GM19035 (cell line): Measurements from ENCODE around the gene NR2E1.

ENCODE experiments used
- ATAC-seq: cut with Tn5 transposase; IDR thresholded peaks from one replicate; pipeline ENCODE4 v1.9.1; 2021; ENCODE audit not compliant: unreplicated experiment

The NR2E1 gene

GRCh38 chr6:108165714-108166663 is at the start of gene NR2E1:
Gene NR2E1 (plus strand): TSS chr6:108166022. CDS start chr6:108166766, 744 bp downstream.
- no peak for ATAC-seq

- no peak for ATAC-seq
Measured at GRCh38 chr6:108116546-108117426, 49.0 kb upstream of the NR2E1 start.

DNA sequence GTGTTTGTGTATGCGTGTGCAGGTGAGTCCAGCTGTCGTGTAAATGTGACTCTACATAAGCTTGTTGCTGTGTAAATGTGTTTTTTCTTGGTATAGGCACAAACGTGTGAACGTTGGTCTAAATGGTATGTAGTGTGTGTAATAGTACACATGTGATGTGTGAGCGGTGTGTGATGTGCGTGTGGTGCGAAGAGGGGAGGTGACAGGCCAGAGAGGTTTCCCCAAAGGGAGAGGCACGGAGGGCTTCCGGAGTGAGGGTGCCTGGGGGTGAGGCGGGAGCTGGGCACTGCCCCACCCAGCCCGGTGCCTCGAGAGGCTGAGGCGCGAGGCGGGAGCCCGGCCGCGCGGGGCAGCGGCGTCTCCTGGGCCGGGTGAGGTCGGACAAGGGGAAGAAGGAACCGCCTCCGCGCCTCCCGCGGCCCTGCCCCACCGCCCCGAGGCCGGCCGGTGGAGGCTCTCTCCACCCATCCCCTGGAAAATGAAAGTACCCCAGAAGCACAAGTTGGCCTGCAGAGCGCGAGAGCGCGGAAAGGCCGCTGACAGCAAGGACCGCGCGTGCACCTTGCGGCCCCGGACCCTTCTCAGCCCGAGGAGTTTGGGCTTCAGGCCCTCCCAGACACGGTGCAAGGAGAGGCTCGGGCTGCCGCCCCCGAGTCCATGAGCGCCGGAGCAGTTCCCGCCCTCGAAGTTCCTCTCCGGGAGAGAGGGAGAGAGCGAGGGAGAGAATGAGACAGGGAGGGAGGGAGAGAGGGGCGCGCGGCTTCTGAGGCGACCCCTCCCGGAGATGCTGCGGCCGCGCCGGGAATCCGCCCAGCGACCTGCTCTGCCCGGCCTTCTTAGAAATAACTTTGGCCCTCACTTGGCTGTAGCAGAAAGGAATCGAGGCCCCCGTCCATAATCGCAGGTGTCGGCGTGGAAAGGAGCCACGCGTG is 48.1 kb upstream of the NR2E1 start:
- no peak for ATAC-seq

DNA sequence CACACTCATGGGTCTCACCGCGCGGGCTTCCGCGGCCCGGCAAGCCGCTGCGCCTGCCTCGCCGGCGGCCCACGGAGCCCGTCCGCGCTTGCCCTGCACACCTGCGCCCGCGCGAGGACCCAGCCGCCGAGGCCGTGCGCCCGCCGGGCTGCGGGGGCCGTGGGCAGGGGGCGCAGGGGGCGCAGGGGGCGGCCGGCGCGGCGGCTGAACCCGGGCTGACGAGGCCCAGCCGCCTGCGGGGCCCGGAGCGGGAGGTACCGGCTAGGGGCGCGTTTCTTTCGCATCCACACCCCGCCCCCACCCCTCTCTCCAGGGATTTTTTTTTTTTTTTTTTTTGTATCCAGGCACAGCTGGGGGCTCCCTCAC is 47.5 kb upstream of the NR2E1 start:
- no peak for ATAC-seq

GRCh38 chr6:108118810-108119768 is 46.7 kb upstream of the NR2E1 start:
- no peak for ATAC-seq

DNA sequence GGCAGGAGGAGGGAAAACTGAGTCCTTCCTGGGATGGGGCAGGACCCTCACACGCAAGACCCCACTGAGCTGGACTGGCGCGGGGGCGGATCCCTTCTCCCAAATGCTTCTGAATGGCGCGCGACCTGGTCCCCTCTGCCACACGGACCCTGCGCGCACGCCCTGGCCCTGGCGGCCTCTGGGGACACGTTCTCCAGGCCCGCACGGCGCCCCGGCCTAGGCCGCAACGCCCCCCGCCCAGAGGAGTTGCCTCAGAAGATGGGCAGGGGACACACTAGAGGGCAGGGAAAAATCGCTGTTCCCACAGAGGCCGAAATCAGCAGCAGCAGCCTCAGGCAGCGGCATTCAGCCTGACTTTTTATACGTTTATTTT is 46.1 kb upstream of the NR2E1 start:
- ATAC-seq, result no peak

- ATAC-seq, result no peak
Measured at GRCh38 chr6:108120311-108120710, 45.5 kb upstream of the NR2E1 start.

DNA sequence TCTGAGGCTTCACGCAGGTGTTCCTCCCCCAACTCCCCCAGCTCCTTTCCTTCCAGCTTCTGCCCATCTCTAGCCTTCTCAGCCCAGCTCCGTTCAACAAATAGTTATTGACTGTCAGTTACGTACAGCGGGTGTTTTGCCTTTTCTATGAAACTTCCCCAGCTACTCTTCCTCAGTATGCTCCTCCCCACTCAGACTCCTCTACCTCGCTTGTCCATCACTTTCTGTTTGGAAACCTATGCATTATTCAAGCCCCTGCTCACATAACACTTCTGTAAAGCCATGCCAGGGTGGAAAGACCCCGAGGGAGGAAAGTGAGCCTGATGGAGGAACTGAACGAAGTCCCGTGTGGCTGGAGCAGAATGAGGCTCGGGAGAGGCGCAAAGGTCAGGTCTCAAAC is 44.2 kb upstream of the NR2E1 start:
- ATAC-seq, result no peak

- no peak for ATAC-seq
Measured at GRCh38 chr6:108123481-108123929, 42.3 kb upstream of the NR2E1 start.

- ATAC-seq, result no peak
Measured at GRCh38 chr6:108123946-108124345, 41.9 kb upstream of the NR2E1 start.

DNA sequence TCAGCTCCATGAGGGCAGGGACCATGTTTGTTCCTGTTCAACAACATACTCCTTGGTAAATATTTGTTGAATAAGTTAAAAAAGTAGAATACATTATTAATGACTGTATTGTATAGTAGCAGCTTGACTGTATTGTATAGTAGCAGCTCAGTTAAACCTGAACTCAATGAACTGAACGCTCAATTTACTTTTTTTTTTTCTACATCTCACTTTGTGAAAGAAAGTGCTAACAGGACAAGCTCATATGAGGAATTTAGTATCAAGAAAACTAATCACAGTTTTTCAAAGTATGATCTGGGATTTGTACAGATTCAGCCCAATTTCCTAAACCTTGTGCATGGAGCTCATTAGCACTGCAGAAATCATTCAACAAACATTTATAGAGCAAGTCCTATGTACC is 38.8 kb upstream of the NR2E1 start:
- ATAC-seq, result no peak

GRCh38 chr6:108127826-108128225 is 38.0 kb upstream of the NR2E1 start:
- ATAC-seq, result no peak

DNA sequence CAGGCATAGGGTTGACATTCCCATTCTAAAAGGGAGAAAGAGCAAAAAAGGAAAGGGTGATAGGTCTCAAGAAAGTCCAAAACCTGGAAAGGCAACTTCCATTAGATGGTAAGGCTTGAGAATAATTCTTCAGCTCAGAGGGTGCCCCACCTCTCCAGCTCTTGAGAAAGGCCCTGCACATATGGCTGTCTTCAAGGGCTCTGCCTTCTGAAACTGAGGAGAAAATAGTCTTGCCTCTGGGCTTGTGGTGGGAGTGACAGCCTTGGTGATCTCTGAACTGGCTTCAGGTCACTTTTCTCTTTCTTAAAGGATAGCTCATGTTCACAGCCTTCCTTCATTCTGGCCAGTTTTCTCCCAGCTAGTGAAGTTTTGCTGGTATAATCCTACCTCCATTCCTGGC is 35.6 kb upstream of the NR2E1 start:
- no peak for ATAC-seq

GRCh38 chr6:108132863-108133262 is 33.0 kb upstream of the NR2E1 start:
- no peak for ATAC-seq

DNA sequence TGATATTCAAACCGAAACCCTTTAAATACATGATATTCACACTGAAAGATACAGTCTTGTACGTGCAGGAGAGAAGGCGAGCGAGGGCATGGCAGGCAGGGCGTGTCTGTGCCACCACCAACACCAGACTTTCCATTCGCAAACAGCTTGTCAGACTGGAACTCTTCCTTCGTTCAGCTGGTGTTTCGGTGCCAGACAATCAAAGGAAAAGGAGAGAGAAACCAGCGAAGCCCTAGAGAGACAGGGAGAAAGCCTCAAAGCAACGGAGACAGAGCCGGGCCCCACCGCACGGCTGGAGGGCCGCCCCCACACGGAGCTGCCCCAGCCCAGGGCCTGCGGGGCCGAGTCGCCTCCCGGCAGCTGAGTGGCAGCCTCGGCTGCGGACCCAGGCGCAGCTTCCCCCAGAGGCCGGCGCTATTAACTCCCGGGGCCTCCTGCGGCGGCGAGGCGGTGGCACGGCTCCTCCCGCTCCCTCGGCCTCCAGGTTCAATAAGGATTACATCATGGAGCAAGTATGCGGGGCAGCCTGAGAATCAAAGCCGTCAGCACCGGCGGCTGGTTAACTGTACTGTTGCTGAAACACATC is 32.1 kb upstream of the NR2E1 start:
- no peak for ATAC-seq

DNA sequence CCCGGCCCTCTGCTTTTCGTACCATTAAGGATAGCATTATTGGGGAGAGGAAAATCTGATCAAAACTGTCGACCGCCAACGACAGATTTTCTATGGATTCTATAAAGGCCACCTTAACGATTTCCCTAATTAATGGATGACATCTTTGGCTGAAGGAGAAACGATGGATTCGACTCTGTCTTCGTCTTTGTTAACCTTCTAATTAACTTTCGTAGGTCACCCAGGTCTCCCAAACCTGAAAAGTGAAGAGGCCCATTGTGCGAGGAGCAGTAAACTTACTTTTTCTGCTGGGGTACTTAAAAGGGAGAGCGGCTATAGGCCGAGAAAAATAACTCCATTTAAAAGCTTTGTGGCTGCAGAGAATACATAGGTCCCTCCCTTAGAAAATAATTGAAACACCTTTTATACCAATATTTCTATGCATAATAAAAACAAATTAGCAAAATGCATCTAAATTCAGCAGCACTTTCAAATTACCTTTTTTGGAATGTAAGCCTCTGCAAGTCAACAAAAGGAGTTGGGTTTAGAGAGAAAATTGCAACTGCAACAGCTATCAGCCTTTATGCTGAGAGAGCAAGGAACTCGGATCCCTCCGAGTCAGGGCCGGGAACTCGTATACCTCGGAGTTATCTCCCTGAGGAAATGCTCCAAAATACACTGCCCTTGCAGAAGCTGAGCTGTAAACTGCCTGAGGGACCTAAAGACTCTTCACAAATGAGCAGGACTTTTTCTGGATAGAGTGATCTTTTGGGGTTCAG is 31.4 kb upstream of the NR2E1 start:
- no peak for ATAC-seq

GRCh38 chr6:108142240-108142639 is 23.6 kb upstream of the NR2E1 start:
- no peak for ATAC-seq

DNA sequence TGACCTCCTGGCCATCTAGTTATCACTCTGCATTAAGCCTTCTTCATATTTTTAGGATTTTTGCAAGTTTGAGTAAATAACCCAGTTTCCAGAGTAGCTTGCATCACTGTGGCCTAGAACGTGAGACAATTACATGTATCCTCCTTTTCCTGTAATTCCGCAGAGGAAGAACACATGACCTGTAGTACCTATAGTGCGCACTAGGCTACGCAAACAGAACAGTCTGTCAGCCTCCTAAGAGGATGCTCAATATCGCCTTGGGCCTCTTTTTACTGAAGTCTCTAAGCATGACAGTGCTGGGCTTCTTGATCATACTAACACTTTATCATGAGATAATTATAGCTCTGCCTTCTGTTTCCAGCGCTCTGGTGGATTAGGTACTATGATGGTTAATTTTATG is 20.2 kb upstream of the NR2E1 start:
- ATAC-seq, result no peak

DNA sequence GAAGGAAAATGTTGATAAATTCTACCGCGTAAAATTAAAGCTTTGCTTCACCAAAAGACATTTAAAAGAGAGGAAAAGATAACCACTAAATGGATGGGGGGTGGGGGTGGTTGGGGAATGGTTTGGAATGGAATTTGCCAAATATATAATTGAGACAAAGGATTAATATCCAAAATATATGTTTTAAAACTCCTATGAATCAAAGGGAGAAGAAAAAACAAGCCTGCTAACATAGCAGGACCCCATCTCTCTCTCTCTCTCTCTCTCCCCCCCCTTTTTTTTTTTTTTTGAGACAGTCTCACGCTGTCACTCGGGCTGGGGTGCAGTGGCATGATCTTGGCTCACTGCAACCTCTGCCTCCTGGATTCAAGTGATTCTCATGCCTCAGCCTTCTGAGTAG is 13.4 kb upstream of the NR2E1 start:
- ATAC-seq, result no peak
